ENCODE measurements around the gene CEP295NL. TPM values are rescaled to one million over a fixed set of nuclear protein-coding genes. Genes with fewer than 3 reads are reported as not detected.

Gene CEP295NL
- total RNA-seq, 1 experiment from 2014 or later: 1.9 TPM

GRCh38 chr17:78939615-78940014, 36.6 kb upstream of the CEP295NL start:
- Histone ChIP-seq H3K9me3 (ENCODE audit: control insufficient read depth in 1 of 2, insufficient read depth in 1 of 2, low read depth in 1 of 2, low read length in 2 of 2) (no peaks in the 10 kb centered on the region), H3K9me2 (ENCODE audit: insufficient read depth) (no peaks in the 10 kb centered on the region), H3K4me3 (replicated peaks in 1 of 2; ENCODE audit: low read depth in 1 of 2, low read length in 2 of 2) (no peak overlapping the region), H3K79me2 (ENCODE audit: insufficient read depth, low read length) (no peaks in the 10 kb centered on the region), H3K27me3 (ENCODE audit: insufficient read depth, low read length) (no peaks in the 10 kb centered on the region), H3K4me2 (ENCODE audit: low read length) (no peak overlapping the region), H3K36me3 (ENCODE audit: control insufficient read depth in 1 of 2, insufficient read depth in 2 of 2, low read length in 2 of 2) (no peaks in the 10 kb centered on the region), H2AFZ (ENCODE audit: low read depth, low read length, poor library complexity, severe bottlenecking) (no peak overlapping the region), H3K27ac (ENCODE audit: low read depth, low read length) (no peak overlapping the region), H3K4me1 (ENCODE audit: control insufficient read depth in 1 of 2, insufficient read depth in 2 of 2, low read length in 2 of 2) (peaks cover 5 to 37% of the 10 kb centered on the region in 2 experiments), H4K20me1 (ENCODE audit: insufficient read depth) (no peaks in the 10 kb centered on the region), H3K9ac (ENCODE audit: low read length) (no peak overlapping the region)
- intact Hi-C loops (cut with micrococcal nuclease): no loop called here
- TF ChIP-seq ZNF274 (IDR thresholded peaks at IDR 0.05; ENCODE audit: low read depth, low read length) (no peak), SRF (IDR thresholded peaks at IDR 0.05; ENCODE audit: low read depth) (no peak), CEBPB (IDR thresholded peaks at IDR 0.05; ENCODE audit: low read depth) (no peak), RAD21 (IDR thresholded peaks at IDR 0.05; ENCODE audit: low read depth) (no peak), SIN3A (IDR thresholded peaks at IDR 0.05; ENCODE audit: low read depth) (no peak), JUND (IDR thresholded peaks at IDR 0.05) (no peak), FOSL1 (IDR thresholded peaks at IDR 0.05; ENCODE audit: low read depth) (no peak), ZBTB33 (IDR thresholded peaks at IDR 0.05; ENCODE audit: extremely low read depth, insufficient replicate concordance, low read length) (no peak), POLR2A (IDR thresholded peaks at IDR 0.05; ENCODE audit: borderline replicate concordance, extremely low read depth, insufficient read depth, insufficient read length) (no peak), CBX3 (IDR thresholded peaks at IDR 0.05; ENCODE audit: low read depth) (no peak), CTCF (IDR thresholded peaks at IDR 0.05 in 2 of 3, conservative IDR thresholded peaks at IDR 0.05 in 1 of 3; ENCODE audit: borderline replicate concordance in 1 of 3, insufficient read depth in 1 of 3, low read depth in 2 of 3, low read length in 2 of 3) (no peak), EZH2phosphoT487 (IDR thresholded peaks at IDR 0.05; ENCODE audit: borderline replicate concordance) (no peak), ZFX (IDR thresholded peaks at IDR 0.05) (no peak), ELF1 (IDR thresholded peaks at IDR 0.05; ENCODE audit: borderline replicate concordance, low read depth) (no peak), MAX (IDR thresholded peaks at IDR 0.05) (no peak), ATF3 (IDR thresholded peaks at IDR 0.05) (no peak)
- RAD21 ChIA-PET (ENCODE audit: low non-redundant PET in 1 of 2, low total read pairs in 2 of 2, uncharacterized antibody in 2 of 2, unreplicated experiment in 2 of 2): no interaction called here
- CTCF ChIA-PET: no interaction called here
- BruUV-seq (replicated peaks): no TSS peak
- POLR2A ChIA-PET: interaction anchor here (1.0 to 1.1 kb wide), 2 partner anchors 9 to 40 kb away, joined by 3 read pairs; partner anchors contain the start of gene LGALS3BP
- DNase-seq (ENCODE audit: low read depth, low spot score) (no peak), ATAC-seq (no peak)

Data from HCT116 (cell line).